AG09319 (cell line): ENCODE measurements around the gene FOXK1.

Experiments used
- DNase-seq: peaks from one replicate; pipeline ENCODE4 v3.0.0-alpha.2; 2010; ENCODE audit warnings: low read depth; ENCODE audit errors: extremely low read depth
- TF ChIP-seq, protein P1 (sequence below): IDR thresholded peaks from 2 replicates; pipeline ENCODE4 v1.5.1; 2011; ENCODE audit warnings: low read depth, mild to moderate bottlenecking, inconsistent platforms, low read length, moderate library complexity

The FOXK1 gene

DNA sequence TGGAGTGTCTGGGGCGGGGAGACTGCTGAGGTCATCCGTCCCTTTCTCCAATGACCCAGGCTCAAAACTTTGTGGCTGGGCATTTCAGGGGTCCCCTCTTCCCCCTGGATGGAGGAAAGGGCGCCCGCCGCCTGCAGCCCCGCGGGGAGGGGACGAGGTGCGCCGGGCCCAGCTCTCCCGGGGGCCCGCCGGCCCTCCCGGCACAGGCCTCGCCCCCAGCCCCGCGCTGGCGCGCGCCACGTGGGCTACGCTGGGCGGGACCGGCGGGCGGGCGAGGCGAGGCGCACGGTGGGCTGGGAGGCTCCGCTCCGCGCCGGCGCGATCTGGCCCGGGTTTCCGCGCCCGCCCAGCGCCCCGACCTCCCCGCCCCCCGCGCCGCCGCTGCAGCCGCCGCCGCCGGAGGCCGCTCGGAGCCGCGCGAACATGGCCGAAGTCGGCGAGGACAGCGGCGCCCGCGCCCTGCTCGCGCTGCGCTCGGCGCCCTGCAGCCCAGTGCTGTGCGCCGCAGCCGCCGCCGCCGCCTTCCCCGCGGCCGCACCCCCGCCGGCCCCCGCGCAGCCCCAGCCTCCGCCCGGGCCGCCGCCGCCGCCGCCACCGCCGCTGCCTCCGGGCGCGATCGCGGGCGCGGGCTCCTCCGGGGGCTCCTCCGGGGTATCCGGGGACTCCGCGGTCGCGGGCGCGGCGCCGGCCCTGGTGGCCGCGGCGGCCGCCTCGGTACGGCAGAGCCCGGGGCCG is at the start of gene FOXK1:
Gene FOXK1, plus strand, starts transcription at position 410 of the 735 bp plus-strand sequence. Its CDS starts 14 bp downstream, at position 424.
- no peak for DNase-seq
- TF ChIP-seq, protein P1, sequence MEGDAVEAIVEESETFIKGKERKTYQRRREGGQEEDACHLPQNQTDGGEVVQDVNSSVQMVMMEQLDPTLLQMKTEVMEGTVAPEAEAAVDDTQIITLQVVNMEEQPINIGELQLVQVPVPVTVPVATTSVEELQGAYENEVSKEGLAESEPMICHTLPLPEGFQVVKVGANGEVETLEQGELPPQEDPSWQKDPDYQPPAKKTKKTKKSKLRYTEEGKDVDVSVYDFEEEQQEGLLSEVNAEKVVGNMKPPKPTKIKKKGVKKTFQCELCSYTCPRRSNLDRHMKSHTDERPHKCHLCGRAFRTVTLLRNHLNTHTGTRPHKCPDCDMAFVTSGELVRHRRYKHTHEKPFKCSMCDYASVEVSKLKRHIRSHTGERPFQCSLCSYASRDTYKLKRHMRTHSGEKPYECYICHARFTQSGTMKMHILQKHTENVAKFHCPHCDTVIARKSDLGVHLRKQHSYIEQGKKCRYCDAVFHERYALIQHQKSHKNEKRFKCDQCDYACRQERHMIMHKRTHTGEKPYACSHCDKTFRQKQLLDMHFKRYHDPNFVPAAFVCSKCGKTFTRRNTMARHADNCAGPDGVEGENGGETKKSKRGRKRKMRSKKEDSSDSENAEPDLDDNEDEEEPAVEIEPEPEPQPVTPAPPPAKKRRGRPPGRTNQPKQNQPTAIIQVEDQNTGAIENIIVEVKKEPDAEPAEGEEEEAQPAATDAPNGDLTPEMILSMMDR = no peak

DNA sequence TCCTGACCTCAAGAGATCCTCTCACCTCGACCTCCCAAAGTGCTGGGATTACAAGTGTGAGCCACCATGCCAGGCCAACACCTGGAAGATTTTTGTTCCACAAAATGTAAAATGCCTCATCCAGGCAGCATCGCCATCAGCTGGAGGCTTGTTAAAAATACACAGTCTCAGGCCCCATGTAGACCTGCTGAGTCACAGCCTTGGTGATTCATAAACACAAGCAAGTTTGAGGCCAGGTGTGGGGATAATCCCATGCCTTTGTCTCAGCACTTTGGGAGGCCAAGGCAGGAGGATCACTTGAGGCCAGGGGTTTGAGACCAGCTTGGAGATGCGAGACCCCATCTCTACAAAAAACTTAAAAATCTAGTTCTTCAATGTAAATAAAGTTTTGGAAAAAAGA is 49.1 kb upstream of the FOXK1 start:
- TF ChIP-seq, protein P1 = no peak
- no peak for DNase-seq

DNA sequence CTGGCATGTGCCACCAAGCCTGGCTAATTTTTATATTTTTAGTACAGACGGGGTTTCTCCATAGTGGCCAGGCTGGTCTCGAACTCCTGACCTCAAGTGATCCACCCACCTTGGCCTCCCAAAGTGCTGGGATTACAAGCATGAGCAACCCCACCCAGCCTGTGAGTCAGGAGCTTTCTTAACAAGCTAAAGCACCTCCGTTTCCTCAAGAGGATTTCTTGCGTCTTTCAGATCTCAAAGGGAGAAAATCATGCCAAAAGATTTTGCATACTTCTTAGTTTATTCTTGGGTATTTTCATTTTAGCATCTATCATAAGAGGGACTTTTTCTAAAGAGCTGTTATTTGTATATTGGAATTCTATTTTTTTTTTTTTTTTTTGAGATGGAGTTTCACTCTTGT is 47.9 kb upstream of the FOXK1 start:
- no peak for DNase-seq
- TF ChIP-seq, protein P1 = no peak

DNA sequence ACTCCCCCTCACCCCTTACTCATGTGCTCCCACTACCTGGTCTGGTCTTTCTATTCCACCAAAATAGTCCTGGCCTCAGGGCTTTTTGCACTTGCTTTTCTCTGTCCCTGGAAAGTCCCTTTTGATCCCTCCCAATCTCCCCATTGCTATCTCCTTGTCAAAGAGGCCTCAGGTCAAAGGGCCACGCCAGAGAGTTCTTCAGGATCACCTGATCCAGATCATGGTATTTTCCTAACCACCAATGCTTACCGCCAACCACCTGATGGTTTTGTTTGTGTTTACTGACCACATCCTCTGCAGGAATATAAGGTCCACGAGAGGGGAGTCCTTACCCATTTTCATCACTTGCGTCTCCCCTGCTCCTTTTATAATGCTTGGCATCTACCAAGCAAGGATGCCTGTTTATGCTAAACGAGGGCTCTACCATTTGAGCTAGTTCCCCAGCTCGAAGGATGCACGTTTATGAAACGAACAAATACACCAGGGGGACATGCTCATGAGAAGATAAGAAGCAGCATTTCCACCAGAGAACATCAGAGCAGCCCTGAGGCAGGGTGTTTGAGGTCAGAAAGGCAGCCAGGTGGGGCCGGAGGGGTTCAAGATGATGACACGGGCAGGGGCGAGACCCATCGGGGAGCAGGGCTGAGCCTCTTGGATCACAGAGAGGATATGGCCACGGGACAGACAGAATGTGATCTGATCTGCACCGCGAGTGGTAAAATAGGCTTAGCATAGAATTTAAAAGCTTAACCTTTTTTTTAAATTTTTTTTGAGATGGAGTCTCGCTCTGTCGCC is 43.1 kb upstream of the FOXK1 start:
- TF ChIP-seq, protein P1 = no peak
- DNase-seq = no peak

DNA sequence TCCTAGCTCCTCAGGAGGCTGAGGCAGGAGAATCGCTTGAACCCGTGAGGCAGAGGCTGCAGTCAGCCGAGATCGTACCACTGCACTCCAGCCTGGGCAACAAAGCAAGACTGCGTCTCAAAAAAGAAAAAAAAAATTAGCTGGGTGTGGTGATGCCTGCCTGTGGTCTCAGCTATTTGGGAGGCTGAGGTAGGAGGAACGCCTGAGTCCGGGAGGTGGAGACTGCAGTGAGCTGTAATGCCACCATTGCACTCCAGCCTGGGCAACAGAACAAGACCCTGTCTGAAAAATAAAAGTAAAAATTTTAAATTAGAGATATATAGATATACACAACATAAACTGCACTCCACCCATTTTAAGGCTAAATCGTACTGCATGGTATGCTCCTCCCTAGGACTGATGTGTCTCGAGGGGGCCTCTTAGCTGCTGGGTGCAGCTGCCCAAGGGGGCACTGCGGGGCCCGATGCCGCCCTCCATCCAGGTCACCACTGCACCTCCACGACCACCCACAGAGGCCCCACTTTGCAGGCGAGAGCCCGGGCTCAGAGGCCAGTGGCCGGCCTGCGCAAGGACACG is 40.9 kb upstream of the FOXK1 start:
- DNase-seq = no peak
- TF ChIP-seq, protein P1 = no peak

DNA sequence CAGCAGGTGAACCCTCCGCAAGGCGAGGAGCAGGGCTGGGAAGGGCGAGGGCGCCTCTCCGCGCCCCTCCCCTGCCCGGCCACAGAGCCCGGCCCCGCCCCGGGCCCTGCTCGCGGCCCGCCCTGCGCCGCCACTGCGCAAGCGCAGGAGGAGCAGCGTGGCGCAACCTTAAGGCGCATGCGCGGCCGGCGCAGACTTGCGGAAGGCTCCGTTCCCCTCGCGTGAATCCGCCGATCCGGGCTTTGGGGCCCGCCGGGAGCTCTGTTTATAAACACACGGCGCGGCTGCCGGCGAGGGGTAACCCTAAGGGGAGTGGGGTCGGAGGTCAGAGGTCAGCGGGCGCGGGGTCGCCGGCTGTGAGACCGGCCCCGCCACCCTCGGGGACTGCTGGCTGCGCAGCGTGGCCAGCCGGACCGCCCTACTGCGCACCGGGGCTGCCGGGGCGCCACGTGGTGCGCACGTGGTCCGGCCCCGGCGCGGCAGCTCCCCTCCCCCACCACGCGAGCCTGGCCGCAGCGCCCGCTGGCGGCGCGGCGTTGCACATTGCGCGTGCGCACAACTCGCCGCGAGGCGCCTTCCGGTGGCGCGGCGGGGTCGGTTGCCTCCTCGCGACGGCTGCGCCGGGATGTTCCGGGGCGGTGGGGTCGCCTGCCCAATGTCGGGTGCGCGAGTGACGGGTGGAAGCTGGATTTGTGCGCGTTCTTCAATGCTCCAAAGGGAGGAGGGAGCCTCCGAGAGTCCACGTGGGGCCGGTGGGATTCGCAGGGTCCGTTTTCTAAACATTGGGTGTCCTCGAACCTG is 40.2 kb upstream of the FOXK1 start:
- DNase-seq = peak; percentile 84
- TF ChIP-seq, protein P1 = peak; percentile 19
